Anterior cingulate cortex (tissue), 58 donors: ENCODE measurements around the gene SCN2B.
"Not testable (repeated sequence)": the region's sequence is repeated elsewhere in the genome, so short reads cannot be mapped to it uniquely, and the experiment has no call there.

Experiments used
- DNase-seq, 58 donors: peaks; one replicate each; lab custom pipeline; 2025; lab: John Stamatoyannopoulos, UW

Gene SCN2B

GRCh38 chr11:118207079-118207478, 30.6 kb upstream of the SCN2B start:
- DNase-seq = no peak

GRCh38 chr11:118206391-118207031, 30.1 kb upstream of the SCN2B start:
- no peak for DNase-seq

- DNase-seq = no peak
Observed at GRCh38 chr11:118205606-118206378, 29.4 kb upstream of the SCN2B start.

- no peak for DNase-seq
Observed at GRCh38 chr11:118202599-118203422, 26.4 kb upstream of the SCN2B start.

GRCh38 chr11:118201966-118202365, 25.5 kb upstream of the SCN2B start:
- DNase-seq = no peak

- no peak for DNase-seq
Observed at GRCh38 chr11:118200901-118201680, 24.7 kb upstream of the SCN2B start.

- DNase-seq = no peak
Observed at GRCh38 chr11:118200497-118200896, 24.1 kb upstream of the SCN2B start.

GRCh38 chr11:118199135-118199534, 22.7 kb upstream of the SCN2B start:
- DNase-seq = no peak

GRCh38 chr11:118198370-118198769, 21.9 kb upstream of the SCN2B start:
- peak in 49 of 58 donors; percentile 2 to 83 (median 47) for DNase-seq

- DNase-seq = peak in 44 of 58 donors; percentile 4 to 85 (median 54)
Observed at GRCh38 chr11:118194835-118195627, 18.6 kb upstream of the SCN2B start.

- peak in 1 of 58 donors; percentile 22 for DNase-seq
Observed at GRCh38 chr11:118193910-118194566, 17.6 kb upstream of the SCN2B start.

- not testable (repeated sequence) for DNase-seq
Observed at GRCh38 chr11:118192817-118193216, 16.4 kb upstream of the SCN2B start.

- DNase-seq = not testable (repeated sequence)
Observed at GRCh38 chr11:118190942-118191506, 14.6 kb upstream of the SCN2B start.

GRCh38 chr11:118186346-118187107, 10.1 kb upstream of the SCN2B start:
- no peak for DNase-seq

- peak in 1 of 58 donors; percentile 9 for DNase-seq
Observed at GRCh38 chr11:118184784-118185579, 8.5 kb upstream of the SCN2B start.

- DNase-seq = not testable (repeated sequence)
Observed at GRCh38 chr11:118183691-118184090, 7.3 kb upstream of the SCN2B start.

GRCh38 chr11:118180300-118180703, 3.9 kb upstream of the SCN2B start:
- peak in 57 of 58 donors; percentile 30 to 94 (median 87) for DNase-seq
